GM19238 (cell line): ENCODE results near the gene FMO2.

Experiments used
- DNase-seq: peaks from one replicate; pipeline ENCODE4 v3.0.0; 2011; ENCODE audit warnings: low spot score; ENCODE audit not compliant: insufficient read length

FMO2 gene

DNA sequence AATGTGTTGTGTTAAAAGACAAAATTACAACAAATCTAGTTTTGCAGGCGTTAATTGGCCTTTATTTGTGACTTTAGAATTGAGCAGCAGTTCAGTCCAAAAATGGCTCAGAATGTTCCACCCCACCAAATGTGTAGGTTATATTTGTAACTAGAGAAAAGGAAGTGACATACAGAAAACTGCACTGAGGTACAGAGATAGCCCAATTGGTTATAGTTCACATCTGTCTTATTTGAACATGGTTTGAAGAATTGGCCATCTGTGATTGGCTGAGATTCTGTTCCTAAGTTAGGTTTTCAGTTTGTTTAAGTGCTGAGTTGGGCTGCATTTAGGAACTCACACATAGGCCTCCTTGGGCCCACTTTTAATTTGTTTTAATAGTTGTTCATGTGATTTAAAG lies 12.0 kb upstream of the FMO2 start:
- no peak for DNase-seq

DNA sequence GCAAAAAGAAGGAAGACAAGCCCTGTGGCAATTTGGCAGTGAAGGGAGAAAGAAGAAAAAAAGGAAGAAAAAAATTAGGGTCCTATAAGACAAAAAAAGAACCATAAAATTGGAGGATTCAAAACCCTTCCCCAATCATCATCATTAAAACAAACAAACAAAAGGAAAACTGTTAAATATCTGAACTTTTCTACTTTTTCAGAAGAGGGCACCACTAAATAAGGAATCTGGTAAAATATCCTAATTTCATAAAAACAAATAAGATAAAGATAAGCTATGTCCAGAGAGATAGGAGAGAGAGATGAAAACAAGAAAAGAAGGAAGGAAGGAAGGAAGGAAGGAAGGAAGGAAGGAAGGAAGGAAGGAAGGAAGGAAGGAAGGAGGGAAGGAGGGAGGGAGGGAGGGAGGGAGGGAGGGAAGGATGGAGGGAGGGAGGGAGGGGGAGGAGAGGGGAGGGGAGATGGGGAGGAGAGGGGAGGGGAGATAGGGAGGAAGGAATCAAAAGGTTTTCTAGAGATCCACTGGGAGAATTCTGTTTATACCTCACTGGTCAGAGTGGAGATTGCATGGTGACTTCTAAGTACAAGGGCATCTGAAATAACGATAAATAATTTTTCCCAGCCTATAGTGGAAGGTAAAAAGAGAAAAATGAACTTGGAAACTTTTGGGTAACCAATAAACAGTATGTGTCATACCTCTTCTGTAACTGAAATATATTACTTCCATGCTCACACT lies 10.4 kb upstream of the FMO2 start:
- no peak for DNase-seq

DNA sequence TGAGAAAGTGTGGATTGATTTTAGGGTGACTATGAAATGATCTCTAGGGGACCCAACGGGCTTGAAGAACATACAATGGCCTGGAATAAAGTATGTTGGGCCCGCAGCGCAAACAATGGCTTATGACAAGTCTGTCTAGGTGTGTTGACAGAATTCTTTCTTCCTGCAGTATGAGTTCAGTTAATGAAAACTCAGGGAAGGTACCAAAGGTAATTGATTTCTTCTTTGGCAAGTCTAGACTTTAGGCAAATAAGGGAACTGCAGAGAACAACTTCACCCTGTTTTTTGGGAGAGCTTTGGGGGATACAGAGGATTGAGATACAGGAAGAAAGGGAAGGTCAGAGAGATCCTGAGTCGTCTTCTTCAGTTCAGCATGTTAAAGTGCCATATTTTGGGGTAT lies 7.8 kb upstream of the FMO2 start:
- no peak for DNase-seq

DNA sequence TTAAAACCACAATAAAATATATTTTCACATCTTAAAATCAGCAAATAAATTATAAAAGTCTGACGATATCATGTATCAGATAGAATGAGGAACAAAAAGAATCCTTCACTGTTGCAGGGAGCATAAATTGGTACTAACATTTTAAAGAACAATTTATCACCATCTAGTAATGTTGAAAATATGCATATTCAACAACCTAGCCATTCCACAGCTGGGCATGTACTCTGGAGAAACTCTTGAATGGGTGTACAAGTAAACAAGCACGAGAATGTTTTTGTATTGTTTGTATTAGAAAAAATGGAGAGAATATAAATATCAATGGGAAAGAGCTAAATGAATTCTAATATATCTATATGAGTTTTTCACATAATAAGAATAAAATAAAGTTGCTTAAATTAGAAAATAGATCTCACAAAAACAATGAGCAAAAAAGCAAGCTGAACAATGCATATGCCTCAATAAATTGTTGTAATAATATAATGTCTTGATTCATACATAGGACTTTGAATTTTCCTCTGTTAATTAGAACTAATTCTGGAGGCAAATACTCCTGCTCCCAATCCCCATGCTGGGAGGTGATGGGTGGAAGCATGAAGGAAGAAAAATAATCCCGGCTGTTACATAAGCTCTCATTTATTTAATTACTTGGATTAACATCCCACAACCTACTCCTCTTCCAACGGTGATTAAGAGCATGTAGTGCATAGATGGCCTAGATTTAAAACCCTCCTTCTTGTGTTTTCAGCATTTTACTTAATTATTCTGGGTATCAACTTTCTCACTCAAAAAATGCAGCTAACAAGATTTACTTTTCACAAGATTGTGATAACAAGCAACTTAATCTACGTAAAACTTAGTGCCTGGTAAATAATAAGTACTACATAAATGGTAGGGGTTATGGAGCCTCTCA lies 5.5 kb upstream of the FMO2 start:
- no peak for DNase-seq

DNA sequence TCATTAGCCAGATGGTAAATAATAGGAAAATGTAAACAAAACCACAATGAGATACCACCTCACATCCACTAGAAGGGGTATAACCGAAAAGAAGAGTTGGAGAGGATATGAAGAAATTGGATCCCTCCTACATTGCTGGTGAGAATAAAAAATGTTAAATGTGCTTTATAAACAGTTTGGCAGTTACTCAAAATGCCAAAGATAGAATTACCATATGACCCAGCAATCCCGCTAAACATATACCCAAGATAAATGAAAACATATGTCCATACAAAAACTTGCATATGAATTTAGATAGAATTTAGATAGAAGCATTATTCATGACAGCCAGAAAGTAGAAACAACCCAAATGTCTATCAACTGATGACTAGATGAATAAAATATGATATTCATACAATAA lies 4.4 kb upstream of the FMO2 start:
- DNase-seq, result no peak

DNA sequence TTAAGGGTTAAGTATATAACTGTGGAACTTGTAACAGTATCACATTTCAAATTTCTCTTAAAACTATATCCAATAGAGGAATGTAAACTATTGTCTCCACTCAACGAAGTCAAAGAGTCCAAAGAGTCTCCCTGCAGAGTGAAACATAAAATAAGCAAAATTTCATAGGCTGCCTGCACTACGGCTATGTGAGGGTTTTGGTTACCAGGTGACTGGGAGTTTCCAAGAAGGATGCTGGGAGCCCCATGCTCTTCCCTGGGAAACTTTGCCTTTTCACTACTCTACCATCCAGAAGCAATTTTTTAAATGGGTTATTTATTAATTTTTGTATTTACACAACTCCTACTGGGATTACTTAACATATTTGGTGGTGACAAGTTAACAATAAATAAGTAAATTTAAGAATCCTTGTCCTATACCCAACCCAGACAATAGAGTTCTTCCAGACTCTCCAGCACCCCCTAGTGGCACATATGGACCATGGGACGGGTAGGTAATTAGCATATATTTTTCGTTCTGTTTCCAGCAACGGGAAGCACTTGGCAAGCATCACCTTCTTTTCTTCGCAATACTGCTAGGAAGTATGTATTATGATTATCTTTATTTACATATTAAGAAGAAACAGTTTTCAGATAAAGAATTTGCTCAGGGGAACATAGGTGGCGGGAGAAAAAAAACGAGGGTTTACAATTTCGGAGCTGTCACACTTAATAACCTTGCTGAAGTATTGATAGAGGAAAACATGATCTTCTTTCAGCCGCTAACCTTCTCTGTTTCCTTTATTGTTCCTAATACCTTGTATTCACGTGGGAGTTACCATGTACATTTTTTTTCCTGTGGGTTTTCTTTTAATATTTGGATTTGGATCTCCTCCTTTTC lies 3.5 kb downstream of the FMO2 start:
- peak; percentile 13 for DNase-seq

DNA sequence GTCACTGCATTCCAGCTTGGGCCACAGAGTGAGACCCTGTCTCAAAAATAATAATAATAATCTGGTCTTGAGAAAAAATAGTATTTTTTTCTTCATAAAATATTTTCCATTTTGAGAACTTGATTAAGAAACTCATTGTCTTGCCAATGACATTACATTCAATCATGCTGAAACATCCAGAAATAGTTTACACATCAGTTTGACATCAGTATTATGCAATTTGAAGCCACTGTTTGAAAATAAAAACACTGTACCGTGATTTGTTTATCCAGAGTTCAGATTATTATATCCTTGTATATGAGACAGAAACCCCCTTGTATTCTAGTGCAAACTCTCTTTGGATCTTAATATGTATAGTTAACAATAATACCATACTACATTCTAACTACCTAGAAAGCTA lies 6.9 kb downstream of the FMO2 start:
- no peak for DNase-seq

DNA sequence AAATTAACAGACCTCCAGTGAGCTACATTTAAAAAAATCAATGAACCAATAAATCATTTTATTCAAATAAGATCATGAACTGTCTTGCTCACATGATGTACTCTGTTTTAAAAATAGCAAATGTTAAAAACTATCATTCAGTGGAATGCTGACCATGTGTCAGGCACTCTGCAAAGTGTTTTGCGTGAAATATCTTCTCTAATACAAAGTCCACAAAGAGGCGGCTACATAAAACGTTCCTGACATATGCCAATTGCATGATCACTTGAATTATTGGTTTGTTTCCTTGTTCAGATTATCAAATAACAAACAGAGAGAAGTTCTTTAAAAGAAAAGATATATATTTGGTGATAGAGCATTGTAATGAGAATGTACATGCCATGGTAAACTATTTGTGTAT lies 10.7 kb downstream of the FMO2 start:
- DNase-seq, result no peak

DNA sequence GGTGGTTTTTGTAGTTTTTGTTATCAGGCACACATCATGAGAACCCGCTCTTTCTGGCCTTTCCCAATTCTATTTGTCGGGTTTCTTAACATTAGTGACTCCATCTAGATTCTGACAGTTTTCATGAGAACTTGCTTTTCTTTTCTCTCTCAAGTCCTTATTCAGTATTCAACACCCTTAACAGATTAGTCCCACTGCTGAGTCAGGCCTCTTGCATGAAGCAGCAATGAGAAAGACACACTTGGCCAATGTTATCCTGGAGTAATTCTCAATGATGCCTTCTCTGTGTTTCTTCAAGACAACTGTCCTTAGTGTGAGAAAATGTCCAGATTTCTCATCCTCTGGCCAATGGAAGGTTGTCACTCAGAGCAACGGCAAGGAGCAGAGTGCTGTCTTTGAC lies 11.3 kb downstream of the FMO2 start:
- no peak for DNase-seq

DNA sequence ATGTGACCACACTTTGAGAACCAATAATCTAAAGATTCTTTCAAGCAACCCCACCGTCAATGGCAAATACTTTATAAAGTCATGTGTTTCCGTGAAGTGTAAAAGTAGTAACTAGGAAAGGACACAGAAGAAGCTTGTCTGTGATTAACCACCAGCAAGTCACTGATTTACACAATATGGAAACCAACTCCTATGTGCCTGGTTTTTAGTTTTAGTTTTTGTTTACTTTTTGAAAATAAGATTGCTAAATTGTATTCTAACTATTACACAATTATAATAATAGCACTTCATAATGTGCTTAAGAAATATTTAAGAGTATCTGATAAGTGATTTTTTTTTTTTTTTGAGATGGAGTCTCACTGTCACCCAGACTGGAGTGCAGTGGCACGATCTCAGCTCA lies 13.0 kb downstream of the FMO2 start:
- no peak for DNase-seq

DNA sequence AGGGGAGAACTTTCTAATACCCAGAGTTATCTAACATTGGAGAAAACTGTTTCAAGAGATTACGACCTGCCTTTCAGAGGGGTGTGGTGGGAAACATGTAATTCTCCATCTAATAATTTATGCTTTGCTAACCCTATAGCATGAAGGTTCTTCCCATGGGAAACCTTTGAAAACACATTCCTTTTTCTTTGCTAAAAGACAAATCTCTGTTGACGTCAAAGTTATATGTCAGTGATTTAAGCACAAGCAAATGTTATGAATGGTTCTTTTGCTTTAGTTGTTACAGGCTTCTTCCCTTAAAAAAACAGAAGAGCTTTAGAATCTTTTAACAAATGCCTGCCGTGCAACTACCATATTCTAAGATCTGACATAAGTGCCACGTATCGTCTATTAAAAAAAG lies 19.2 kb downstream of the FMO2 start:
- DNase-seq, result no peak

DNA sequence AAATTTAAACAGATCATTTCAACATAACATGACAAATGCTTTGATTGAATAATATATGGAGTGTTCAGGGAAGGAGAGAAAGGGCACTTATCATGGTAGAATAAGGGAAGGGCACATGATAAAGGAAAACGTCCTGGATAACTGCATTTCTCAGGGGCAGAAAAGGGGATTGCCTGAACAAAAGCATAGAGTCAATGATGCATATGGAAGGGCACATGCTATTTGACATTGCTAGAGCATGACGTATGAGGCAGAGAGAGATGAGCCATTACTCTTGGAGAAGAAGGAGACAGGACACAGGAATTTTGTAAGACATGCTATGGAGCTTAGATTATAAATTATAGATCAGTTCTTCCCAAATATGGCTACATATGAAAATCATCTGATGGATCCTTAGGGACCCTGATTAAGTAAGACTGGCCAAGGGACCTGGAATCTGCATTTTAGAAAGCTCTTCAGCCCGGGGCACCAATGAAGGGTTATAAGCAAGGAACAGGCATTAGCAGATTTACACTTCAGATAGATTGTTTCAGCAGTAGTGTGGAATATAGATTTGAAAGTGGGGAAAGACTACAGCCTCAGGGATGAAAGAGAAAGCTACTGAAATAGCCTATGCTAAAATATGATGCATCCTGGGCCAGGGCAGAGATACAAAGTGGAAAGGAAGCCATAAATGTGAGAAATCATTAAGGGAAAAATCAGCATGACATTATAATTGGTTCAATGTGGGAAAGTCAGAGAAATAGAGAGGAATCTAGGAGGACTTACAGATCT lies 21.3 kb downstream of the FMO2 start:
- DNase-seq, result no peak

DNA sequence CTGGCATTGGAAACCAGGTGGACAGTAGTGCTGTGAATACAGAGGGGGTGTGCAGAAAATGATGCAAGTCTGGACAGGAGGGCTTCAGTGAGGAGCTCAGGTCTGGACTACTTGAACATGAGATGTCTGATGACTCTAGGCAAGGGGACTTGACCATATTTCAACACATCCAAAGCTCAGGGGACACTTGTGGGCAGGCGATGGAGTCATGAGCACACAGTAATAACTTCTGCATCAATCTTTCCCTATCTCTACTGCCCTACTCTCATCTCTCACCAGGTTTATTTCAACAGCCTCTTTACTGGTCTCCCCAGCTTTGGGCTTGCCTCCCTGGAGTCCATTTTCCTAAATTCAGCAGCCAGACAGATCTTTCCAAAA lies 21.9 kb downstream of the FMO2 start:
- no peak for DNase-seq

DNA sequence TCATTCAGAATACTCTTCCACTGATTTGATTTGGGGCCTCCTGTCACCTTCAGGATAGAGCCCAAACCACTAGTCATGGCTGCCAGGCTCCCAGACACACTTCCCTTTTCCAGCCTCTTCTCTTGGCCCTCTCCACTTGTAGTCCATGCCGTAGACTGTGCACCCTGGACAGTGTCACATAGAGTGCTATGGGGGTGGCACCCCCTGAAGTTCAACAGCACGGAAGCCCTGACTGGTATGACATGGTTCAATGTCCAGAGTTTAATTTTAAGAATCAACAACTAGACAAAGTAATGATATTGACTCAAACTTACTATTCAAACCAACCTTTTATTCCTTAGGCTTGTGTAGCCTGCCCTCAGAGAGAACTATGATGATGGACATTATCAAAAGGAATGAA lies 22.3 kb downstream of the FMO2 start:
- no peak for DNase-seq

DNA sequence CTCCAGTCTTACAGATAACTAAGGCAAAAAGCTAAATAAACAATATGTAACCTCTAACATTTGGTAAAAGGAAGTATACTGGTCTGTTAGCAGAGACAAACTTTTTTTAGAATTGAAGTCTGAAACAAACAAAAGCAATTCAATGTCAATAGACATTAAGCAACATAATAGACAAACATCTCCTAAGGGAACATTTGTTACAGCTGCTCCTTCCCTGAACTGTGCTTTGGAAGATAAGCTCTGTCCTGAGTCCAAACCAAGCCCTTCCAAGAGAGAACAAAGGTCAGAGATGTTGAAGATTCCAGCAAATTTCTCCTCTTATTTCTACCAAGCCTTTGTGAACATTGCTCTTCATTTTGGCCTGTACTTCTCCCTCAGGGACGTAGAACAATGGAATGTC lies 25.3 kb downstream of the FMO2 start:
- no peak for DNase-seq

DNA sequence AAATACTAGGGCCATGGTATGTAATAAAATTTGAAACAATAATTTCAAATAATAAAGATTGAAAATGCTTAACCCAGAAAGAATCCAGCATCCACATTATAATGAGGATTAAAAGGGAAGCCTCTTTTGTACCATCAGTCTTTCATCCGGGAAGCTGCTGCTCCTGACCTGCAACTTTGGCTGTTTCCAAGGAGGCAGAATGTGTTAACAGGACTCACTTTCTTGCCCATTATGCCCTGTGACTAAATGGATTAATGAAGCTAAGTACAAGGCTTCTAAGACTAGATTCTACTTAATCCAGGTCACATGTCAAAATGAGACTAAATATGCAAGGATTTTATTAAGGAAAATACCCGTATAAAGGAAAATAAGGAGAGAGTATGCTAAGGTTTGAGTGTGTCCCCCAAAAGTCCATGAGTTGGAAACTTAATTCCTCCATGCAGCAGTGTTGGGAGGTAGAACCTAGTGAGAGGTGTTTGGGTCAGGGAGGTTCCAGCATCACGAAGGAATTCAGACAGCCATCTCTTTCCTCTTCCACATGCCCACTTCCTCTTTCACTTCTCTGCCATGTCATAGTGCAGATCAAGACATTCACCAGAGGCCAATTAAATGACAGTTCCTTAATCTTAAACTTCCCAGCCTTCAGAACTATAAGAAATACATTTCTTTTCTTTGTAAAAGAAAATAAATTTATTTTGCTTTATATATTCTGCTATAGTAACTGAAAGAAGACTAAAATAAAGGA lies 27.7 kb downstream of the FMO2 start:
- no peak for DNase-seq

DNA sequence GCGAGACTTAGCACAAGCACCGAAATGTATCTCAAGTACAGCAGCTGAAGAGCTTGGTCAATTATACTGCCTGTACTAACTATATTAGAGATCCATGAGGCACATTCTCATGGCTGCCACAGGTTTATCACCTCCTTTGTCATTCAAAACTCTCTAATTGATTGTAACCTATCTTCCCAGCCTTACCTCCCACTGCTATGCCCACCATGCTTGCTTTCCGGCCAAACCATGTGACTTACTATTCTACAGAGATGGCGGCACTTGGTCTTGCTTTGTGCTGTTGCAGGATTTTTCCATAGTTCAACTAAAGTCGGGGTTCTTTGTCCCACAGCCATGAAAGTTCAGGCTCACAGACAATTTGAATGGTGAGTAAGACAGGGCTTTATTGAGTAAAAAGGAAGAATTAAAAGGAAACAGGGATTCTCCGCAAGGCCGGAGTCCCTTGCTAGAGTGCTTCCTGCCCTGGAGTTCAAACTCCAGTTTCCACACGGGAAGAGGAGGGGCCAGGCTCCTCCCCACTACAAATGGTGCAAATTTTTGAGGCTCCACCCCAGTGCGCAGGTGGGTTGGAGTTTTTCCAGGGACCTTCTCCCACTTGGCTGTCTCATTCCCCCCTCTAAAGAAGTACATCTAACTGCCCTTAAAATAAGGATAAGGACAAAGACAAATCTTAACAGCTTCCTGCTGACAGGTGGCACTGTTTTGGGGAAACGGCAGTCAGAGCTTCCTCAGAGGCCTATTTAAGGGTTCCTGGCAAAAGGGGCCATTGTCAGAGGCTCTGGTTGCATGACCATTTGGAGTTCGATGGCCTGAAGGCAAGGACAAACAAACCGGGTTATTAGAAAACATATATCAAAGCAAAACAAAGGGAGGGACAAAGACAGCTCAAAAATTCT lies 28.7 kb downstream of the FMO2 start:
- no peak for DNase-seq

DNA sequence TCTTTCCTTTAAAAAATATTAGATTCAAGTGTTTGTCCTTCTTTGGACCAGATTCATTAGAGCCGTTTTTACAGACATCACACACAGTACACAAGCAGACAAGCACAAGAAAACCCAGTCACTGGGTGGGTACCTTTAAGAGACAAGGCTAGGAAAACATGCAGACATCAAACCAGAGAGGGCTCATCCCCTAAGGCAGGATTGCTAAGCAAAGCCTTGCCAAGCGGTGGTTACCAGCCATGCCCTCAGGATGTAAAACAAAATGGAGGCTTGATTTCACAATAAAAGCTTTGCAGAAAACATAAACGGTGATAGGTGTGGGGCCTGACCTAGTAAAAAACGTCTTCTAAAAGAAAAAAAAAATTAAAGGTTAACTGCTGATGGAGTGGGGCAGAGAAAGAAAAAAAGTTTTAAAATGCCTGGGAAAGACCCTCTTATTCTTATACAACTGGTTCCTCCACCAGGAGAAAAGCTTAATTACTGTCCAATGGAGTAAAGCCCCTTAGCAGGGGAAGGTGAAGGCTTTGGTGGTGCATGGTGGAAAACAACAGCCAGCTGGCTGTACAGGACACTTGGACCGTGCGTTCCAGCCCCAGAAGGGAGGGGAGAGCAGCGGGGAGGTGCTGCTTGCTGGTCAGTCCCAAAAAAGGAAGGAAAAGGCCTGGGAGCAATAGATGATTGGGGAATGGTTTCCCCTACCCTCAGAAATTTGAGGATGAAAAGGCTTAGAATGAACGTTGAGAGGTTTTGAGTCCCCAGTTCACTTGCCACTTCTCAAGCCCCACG lies 32.8 kb downstream of the FMO2 start:
- no peak for DNase-seq

DNA sequence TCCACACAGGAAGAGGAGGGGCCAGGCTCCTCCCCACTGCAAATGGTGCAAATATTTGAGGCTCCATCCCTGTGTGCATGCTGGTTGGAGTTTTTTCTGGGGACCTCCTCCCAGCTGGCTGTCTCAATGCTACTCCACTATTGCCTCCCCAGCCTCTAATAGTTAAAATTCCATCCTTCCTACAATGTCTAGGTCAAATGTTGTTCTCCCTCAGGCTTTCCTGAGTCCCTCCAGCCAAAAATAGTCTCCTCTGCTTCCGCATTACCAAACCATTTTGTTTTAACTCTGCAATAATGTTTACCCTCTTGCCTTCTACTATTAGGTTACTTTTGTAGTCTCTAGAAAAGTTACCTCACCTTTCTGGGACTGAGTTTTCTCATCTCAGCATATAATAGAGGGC lies 33.6 kb downstream of the FMO2 start:
- no peak for DNase-seq
